Thoracic aorta (tissue), 2 donors: Measurements from ENCODE around the gene NOS1. TPM values are rescaled to one million over a fixed set of nuclear protein-coding genes. Genes with fewer than 3 reads are reported as not detected.

Experiments used
- ATAC-seq: fragments of 150-250 bp; one replicate; pipeline ENCODE4 v1.8.0; 2017; ENCODE audit warnings: low read depth; ENCODE audit not compliant: insufficient number of reproducible peaks, low FRiP score
- DNase-seq: peaks from one replicate; pipeline ENCODE4 v3.0.0-alpha.2; 2020; ENCODE audit warnings: low spot score
- H3K27ac ChIP-seq, 2 donors: fragments of 200-600 bp; sonication (generic); 1 replicate in 1 of 2; 2 replicates in 1 of 2; pipeline ENCODE4 v1.5.1; 2016; ENCODE audit warnings: mild to moderate bottlenecking in 2 of 2, moderate library complexity in 2 of 2
- H3K27me3 ChIP-seq: fragments of 200-600 bp; sonication (generic); replicated peaks from 2 replicates; pipeline ENCODE4 v1.6.0; 2016; ENCODE audit warnings: mild to moderate bottlenecking; ENCODE audit not compliant: insufficient read depth
- H3K36me3 ChIP-seq: fragments of 200-600 bp; sonication (generic); one replicate; pipeline ENCODE4 v1.5.1; 2016
- H3K4me1 ChIP-seq, 2 donors: fragments of 200-600 bp; sonication (generic); 1 replicate in 1 of 2; 2 replicates in 1 of 2; pipeline versions ENCODE4 v1.5.1 to v1.6.0; 2016; ENCODE audit warnings: low read depth in 2 of 2, mild to moderate bottlenecking in 1 of 2; ENCODE audit not compliant: control insufficient read depth in 1 of 2
- H3K4me3 ChIP-seq: fragments of 200-600 bp; sonication (generic); 2 replicates; pipeline ENCODE4 v1.5.1; 2016; ENCODE audit warnings: mild to moderate bottlenecking
- H3K9me3 ChIP-seq: fragments of 200-600 bp; sonication (generic); 2 replicates; pipeline ENCODE4 v1.5.1; 2016
- total RNA-seq, 2 donors: library from RNA; depleted of rRNA; stranded (reverse); fragments of >200 nt; gene quantifications; one replicate each; pipeline versions ENCODE4 v1.1.0 to v1.2.3, GENCODE V29; 2016
- TF ChIP-seq, protein P1 (sequence below): fragments of 200-600 bp; sonication (generic); IDR thresholded peaks from one replicate; pipeline ENCODE4 v1.5.1; 2019; ENCODE audit warnings: antibody characterized with exemption

The NOS1 gene
- total RNA-seq, 2 donors from 2014 or later, result 0.07 to 0.14 TPM

DNA sequence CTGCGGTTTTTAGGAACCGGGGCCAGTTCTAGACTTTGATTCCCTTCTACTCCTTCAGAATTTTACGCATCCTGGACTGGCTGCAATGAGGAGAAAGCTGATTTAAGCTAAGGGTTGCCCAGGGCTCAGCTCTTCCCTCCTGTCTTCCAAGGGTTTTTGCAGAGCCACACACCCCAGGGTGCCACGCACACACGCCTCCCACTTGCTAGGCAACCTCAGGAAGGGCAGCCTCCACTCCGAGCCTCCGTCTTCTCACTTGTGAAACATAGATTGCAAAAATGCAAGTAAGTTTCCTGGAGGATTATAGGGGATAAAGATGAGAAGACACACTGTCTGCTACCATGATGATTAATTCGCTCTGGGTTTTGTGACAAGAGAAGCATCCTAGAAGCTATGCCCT lies 31.7 kb downstream of the NOS1 start:
- H3K4me3 ChIP-seq, result no peak overlapping the region
- H3K36me3 ChIP-seq, result no peaks in the 10 kb centered on the region
- no peaks in the 10 kb centered on the region for H3K9me3 ChIP-seq
- TF ChIP-seq, protein P1, sequence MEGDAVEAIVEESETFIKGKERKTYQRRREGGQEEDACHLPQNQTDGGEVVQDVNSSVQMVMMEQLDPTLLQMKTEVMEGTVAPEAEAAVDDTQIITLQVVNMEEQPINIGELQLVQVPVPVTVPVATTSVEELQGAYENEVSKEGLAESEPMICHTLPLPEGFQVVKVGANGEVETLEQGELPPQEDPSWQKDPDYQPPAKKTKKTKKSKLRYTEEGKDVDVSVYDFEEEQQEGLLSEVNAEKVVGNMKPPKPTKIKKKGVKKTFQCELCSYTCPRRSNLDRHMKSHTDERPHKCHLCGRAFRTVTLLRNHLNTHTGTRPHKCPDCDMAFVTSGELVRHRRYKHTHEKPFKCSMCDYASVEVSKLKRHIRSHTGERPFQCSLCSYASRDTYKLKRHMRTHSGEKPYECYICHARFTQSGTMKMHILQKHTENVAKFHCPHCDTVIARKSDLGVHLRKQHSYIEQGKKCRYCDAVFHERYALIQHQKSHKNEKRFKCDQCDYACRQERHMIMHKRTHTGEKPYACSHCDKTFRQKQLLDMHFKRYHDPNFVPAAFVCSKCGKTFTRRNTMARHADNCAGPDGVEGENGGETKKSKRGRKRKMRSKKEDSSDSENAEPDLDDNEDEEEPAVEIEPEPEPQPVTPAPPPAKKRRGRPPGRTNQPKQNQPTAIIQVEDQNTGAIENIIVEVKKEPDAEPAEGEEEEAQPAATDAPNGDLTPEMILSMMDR, result no peak
- DNase-seq, result no peak
- H3K27me3 ChIP-seq, result no peaks in the 10 kb centered on the region
- no peaks in the 10 kb centered on the region for H3K4me1 ChIP-seq
- no peak overlapping the region for H3K27ac ChIP-seq
- no peak for ATAC-seq

DNA sequence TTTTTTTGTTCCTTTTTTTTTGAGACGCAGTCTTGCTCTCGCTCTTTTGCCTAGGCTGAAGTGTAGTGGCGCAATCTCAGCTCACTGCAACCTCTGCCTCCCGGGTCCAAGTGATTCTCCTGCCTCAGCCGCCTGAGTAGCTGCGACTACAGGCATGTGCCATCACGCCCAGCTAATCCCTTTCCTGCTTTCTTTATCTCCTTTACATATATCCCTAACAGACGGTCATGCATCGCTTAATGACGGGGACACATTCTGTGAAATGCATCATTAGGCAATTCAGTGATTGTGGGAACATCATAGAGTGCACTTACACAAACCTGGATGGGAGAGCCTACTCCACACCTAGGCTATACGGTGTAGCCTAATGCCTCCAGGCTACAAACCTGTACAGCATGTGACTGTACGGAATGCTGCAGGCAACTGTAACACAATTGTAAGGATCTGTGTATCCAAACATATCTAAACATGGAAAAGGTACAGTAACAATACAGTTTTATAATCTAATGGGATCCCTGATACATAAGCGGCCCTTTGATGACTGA lies 32.8 kb downstream of the NOS1 start:
- H3K4me1 ChIP-seq, result no peaks in the 10 kb centered on the region
- no peak overlapping the region for H3K27ac ChIP-seq
- no peaks in the 10 kb centered on the region for H3K9me3 ChIP-seq
- TF ChIP-seq, protein P1, result no peak
- no peaks in the 10 kb centered on the region for H3K36me3 ChIP-seq
- H3K4me3 ChIP-seq, result no peak overlapping the region
- DNase-seq (no peak), ATAC-seq (no peak)
- no peaks in the 10 kb centered on the region for H3K27me3 ChIP-seq

DNA sequence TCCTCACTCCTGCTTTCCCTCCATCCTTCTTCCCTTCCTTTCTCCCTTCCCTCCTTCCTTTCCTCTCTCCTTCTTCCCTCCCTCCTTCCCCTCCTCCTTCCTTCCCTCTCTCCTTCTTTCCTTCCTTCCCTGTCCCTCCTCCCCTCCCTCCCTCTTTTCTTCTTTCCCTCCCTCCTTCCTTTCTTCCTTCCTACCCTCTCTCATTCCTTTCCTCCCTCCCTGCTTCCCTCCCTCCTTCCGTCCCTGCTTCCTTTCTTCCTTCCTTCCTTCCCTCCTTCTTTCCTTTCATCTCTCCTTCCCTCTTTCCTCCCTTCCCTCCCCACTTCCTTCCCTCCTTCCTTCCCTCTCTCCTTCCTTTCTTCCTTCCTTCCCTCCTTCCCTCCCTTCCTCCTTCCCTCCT lies 39.0 kb downstream of the NOS1 start:
- DNase-seq (no peak), ATAC-seq (no peak)
- Histone ChIP-seq H3K36me3 (no peaks in the 10 kb centered on the region), H3K27ac (no peak overlapping the region), H3K4me1 (no peaks in the 10 kb centered on the region), H3K4me3 (no peak overlapping the region), H3K9me3 (no peaks in the 10 kb centered on the region), H3K27me3 (no peaks in the 10 kb centered on the region)
- TF ChIP-seq, protein P1, result no peak

DNA sequence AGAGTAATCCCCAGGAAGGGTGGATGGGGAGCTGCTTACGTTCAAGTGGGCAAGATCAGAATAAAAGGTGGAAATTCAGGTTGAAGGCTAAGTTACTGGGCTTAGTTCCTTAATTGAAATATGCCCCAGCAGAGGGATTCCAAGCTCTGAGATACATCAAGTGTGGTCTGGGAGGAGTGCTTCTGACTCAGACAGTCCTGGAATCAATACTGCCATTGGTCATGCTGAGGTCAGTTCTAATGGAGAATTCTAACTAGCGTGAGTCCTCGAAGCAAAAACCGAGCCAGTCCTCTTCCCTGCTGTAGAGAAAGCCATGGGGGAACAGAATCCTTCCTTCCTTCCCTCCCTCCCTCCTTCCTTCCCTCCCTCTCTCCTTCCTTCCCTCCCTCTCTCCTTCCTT lies 39.9 kb downstream of the NOS1 start:
- Histone ChIP-seq H3K9me3 (no peaks in the 10 kb centered on the region), H3K4me1 (no peaks in the 10 kb centered on the region), H3K4me3 (no peak overlapping the region), H3K27me3 (no peaks in the 10 kb centered on the region), H3K27ac (no peak overlapping the region), H3K36me3 (no peaks in the 10 kb centered on the region)
- DNase-seq (no peak), ATAC-seq (no peak)
- TF ChIP-seq, protein P1, result no peak

DNA sequence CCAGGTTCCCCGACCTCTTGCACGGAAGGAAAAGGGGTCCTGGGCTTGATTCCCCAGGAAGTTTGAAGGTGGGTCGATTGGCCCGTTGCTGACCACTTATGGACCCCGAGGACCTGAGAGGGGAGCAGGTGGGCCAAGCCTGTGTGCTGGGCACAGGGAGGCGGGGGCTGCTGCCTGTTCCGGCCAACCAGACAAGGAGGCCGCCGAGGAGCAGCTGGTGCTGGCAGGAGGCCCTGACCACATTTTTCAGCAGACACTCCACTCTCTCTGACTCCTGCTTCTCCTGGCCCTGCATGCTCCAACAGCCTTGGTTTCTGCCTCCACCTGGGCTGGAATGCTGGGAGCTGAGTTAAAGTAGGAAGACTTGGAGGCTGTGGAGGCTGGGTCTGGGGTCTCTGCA lies 42.8 kb downstream of the NOS1 start:
- DNase-seq, result no peak
- H3K4me1 ChIP-seq, result no peaks in the 10 kb centered on the region
- no peak overlapping the region for H3K27ac ChIP-seq
- no peaks in the 10 kb centered on the region for H3K27me3 ChIP-seq
- ATAC-seq, result no peak
- no peak overlapping the region for H3K4me3 ChIP-seq
- H3K36me3 ChIP-seq, result no peaks in the 10 kb centered on the region
- TF ChIP-seq, protein P1, result no peak
- H3K9me3 ChIP-seq, result peaks cover 3% of the 10 kb centered on the region
